GM19240 (cell line): Measurements from ENCODE around the gene STX3.
"Not testable (repeated sequence)": the region's sequence is repeated elsewhere in the genome, so short reads cannot be mapped to it uniquely, and the experiment has no call there.

Source experiments
- DNase-seq: peaks from one replicate; pipeline ENCODE4 v3.0.0; 2011; ENCODE audit warnings: low spot score; ENCODE audit not compliant: insufficient read length

The STX3 gene

DNA sequence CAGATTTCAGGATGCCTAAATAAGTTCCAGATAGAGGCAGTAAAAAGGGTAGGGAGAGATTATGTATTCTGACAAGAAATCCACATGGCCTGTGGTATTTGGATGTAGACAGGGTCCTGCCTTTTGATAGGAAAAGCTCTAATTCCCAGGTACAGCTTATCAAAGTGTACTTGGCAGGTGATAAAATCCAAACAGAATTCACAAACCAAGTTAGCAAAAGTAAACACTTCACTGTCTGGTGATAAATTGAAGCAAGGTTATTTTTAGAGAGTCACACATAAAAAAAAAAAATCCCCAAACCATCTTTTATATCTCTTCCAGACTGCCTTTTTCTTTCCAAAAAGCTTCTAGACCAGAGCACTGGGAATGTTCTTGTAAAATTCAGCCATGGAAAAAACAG lies 84.4 kb downstream of the STX3 start:
- DNase-seq, result no peak

DNA sequence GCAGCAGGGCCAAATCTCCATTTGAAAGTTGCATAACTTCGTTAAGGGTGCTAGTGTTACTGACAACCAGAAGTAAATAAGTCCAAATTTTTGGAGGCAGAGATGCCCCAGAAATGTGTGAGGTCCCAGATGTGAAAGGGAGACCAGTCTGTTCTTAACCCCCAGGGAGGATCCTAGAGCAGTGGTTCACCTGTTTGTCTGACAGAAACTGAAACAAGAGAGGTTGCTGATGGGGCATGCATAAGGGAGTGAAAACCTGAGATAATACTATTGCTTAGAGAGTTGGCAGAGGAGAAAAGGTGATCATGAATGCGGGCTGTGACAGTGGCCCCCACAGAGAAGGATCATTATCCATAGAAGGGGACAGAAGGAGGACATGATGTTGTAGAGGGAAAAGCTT lies 86.3 kb downstream of the STX3 start:
- DNase-seq, result no peak

DNA sequence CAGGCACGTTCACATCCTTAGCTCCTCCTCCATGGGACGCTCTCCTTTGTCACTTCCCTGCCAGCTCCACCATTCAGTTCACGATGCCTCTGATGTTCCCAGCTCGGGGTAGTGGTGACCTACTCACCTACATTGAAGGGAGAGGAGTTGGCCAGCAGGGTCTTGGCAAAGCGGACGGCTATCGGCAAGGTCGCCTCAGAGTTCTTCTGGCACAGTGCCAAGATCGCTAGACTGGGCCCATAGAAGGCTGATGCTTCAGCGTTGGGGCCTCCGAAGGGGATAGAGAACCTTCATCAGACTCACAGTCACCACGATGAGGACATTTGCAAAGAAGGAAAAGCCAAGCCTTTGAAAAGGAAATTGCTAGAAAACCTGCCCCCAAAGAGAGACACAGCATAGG lies 87.1 kb downstream of the STX3 start:
- DNase-seq, result no peak

GRCh38 chr11:59845399-59845798 lies 90.2 kb downstream of the STX3 start, which contains the start of gene CBLIF:
Gene CBLIF, minus strand, starts transcription at chr11:59845499. Its CDS starts 46 bp downstream, at chr11:59845453.
- no peak for DNase-seq

DNA sequence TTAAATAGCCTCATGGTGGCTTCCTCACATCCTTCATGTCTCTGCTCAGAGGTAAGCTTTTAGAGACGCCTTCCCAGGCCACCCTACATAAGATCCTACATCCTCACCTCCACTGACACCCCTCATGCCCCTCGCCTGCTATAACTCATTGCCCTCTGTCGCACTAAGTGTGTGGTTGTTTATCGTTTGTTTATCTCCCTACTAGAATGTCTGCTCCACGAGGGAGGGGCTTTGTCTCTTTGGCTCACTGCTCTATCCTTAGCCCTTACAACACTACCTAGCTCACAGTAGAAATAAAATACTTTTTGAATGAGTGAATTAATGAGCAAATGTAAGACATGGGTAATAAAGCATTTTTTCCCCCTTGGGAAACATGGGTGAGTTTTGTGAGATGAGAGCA lies 91.4 kb downstream of the STX3 start:
- no peak for DNase-seq

- DNase-seq, result no peak
Measured at GRCh38 chr11:59847626-59848025, 92.5 kb downstream of the STX3 start.

DNA sequence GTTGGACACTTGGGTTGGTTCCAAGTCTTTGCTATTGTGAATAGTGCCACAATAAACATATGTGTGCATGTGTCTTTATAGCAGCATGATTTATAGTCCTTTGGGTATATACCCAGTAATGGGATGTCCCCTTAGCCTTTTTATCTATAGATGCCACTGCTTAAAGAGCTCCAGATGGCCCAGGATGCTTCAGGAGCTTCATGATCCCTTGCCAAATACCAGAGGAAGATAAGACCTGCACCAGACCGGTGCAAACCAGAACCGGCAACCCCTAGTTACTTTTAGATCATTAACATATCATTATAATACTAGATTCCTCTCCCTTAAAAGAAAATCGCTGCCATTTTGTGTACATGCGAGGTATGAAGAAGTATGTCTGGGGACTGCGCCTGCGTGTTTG lies 93.3 kb downstream of the STX3 start:
- not testable (repeated sequence) for DNase-seq

DNA sequence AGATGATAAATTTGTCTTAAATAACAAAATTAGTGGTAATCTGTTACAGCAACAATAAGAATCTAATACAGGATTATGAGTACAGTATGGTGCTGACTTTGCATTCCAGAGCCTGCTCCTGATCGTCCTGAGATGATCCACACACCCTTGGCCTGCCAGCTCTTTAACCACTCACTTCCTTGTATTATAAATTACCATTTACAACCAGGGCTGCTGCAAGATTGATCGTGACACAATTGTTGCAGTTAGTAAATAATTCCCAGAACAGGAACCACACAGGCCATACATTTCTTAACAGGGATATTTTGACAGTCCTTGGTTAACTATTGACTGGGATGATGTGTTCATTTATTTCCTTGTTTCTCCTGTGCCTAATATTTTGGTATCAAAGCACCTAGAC lies 94.0 kb downstream of the STX3 start:
- no peak for DNase-seq

DNA sequence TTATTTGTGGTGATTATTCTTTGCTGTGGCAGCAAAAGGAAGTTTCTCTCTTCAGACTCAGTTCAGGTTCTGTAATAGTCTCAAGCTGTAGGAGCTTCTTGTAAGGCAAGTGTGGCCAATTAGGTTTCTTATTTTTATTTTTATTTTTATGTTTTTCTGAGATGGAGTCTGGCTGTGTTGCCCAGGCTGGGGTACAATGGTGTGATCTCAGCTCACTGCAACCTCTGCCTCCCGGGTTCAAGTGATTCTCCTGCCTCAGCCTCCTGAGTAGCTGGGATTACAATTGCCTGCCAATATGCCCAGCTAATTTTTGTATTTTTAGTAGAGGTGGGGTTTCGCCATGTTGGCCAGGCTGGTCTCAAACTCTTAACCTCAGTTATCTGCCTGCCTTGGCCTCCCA lies 94.4 kb downstream of the STX3 start:
- DNase-seq, result not testable (repeated sequence)

DNA sequence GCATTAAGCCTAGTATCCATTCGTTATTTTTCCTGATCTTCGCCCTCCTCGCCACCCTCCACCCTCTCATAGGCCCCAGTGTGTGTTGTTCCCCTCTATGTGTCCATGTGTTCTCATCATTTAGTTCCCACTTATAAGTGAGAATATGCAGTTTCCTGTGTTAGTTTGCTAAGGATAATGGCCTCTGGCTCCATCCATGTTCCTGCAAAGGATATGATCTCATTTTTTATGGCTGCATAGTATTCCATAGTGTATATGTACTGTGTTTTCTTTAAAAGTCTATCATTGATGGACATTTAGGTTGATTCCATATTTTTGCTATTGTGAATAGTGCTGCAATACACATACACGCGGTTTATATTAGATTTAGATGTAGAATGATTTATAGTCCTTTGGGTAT lies 96.2 kb downstream of the STX3 start:
- not testable (repeated sequence) for DNase-seq

- DNase-seq, result no peak
Measured at GRCh38 chr11:59854871-59855270, 99.7 kb downstream of the STX3 start.
